GM21619 (cell line): ENCODE data around the gene NANOS3.
A peak's percentile ranks its signal among the peaks of the same experiment; 100 is the strongest.

Experiments used
- ATAC-seq: cut with Tn5 transposase; IDR thresholded peaks from one replicate; pipeline ENCODE4 v1.9.1; 2021; ENCODE audit not compliant: unreplicated experiment

Gene NANOS3

DNA sequence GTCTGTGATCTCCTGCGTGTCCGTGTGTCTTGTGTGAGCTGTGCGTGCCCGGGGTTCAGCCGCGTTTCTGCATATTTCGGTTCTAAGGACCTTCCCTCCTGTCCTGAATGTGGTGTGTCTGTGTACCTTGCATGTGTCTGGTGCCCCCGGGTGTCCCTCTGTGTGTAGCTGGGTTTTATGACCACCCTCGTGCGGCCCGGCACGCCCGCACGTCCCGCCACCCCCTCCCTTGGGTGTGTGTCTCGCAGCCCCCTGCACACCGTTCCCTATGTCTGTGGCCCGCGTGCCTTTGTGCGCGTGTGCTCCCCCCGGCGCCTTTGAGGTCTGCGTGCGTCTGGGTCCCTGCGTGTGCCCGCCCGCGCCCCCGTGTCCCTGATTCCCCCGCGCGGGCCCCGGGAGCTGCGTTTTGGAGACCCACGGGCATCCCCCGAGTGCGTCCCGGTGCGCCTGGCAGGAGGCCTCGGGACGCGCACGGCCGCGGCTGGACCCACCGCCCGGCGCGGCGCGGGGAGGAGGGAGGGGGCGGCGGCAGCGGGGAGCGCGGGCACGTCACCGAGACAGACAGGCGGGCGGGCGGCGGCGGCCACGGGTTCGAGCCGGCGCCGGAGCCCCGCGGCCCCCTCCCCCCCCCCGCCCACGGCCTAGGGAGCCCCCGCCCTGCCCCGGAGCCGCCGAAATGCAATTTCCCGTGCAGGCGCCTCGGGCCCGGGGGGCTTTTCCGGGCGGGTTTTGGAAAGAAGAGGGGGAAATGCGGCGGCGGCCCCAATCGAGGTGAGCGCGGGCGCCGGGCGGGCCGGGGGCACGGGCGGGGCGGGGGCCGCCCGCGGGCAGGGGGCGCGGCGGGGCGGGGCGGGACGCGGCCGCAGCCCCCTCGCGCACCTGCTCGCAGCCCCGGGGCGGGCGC is 12.0 kb upstream of the NANOS3 start:
- ATAC-seq, result no peak

DNA sequence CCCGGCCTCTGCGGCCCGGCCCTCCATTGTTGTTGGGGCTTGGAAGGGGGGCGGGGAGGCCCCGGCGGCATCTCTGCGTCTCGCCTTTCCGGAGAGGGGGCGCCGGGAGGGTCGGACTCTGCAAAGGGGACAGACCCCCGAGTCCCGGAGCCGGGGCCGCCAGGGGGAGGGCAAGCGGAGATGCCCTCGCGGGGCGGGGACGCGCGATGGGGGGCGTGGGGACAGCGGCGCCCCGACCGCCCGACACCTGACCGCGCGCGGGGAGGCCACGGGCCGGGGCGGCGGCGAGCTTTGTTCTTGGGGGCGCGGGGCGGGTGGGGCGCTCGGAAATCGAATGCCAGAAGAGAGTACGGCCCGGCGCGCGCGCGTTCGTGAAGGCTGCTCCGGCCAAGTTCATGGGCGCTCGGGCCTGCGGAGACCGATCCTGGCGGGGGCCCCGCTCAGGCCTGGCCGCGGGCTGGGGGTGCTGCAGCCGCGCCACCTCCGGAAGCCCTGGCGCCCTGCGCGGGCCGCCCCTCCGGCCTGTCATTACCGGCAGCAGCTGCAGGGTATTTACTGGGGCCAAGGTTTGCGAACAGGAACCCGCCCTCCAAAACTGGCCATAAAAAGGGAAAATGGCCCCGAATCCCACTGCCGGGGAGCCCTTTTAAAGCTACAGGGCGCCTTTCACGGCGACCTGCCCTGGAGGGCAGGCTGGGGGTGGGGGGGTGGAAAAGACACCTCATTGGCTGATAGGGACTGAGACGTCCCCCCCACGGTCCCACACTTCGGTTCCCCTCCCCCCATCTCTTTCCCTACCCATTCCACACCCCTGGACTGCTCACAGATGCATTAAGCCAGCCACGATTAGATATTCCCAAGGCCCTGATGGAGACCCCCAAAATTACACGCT is 11.1 kb upstream of the NANOS3 start:
- no peak for ATAC-seq

DNA sequence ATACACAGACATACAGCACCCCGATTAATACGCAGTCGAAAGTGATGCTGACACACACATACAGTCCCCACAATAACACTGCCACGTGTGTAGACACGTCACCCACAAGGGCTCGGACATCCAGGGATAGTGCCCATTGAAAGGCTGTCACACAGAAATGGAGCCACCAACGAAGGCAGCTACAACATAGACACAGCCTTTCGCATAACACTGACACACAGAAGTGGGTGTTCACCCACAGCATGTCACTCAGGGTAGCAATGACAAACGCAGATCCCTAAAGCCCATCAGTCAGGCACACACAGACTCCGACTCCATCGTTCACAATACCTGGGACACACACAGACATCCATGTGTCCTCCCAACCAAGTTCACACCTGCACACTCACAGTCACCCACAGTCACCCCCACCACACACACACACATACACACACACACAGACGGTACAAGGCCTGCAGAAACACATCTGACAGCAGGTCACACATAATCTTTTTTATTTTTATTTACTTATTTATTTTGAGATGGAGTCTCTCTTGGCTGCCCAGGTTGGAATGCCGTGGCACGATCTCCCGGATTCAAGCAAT is 10.4 kb upstream of the NANOS3 start:
- no peak for ATAC-seq

DNA sequence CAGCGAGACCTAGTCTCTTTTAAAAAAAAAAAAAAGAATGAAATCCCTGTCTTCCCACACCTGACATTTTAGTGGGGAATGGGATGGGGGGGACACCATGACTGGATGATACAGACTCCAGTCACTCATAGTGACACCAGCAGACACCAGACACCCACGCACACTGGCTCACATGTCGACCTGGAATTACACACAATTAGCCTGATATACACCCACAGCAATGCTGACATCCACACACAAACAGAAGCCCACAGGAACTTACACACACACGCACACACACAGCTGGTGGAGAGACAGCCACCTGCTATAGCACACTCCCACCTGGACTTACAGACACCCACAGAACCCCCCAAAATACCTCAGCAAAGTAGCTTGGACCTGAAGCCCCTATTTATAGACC is 8.3 kb upstream of the NANOS3 start:
- ATAC-seq, result no peak

DNA sequence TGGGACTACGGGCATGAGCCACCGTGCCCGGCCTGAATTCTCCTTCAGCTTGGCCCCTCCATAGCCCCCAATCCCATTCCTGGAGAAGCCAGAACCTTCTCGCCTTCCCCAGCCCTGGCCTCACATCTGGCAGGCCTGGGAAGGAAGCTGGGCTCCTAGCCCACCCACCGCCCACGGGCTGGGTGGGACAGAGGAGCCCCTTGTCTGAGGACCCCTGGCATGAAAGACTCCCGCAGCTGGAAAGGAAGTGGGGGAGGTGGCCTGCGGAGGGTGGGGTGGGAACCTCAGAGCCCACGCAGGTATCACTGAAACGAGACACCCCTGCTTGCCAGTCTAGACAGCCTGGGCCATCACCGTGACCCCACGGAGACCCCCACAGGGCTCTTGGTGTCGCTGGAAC is 7.7 kb upstream of the NANOS3 start:
- no peak for ATAC-seq

DNA sequence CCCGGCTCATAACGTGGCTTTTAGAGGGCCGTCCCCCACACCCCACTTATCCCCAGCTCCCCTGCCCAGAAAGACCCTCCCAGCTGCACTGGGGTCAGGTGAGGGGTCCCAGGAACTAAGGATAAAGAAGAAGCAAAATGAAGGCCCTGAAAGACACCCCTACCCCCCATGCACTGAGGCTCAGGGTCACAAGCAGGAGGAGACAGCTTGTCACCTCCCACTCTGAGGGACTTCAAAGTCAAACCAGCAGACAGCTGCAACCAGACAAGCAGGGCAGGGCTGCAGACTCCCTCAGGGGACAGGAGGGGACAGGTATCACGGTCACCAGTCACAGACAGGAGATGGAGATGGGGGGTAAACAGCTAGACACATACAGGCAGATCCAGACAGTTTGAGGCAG is 6.1 kb upstream of the NANOS3 start:
- ATAC-seq, result no peak

DNA sequence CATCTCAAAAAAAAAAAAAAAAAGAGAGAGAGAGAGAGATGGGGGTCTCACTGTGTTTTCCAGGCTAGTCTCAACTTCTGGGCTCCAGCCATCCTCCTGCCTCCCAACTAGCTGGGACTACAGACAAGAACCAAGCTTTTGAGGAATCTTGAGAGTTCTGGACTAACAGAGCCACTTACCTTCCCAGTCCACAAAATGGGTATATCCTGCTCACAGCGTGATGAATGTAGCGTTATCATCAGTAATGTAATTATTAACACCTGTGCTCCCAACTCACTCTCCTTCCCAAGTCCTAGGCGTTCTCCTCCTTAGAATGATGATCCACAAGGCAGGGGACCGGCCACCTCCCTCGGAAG is 4.6 kb upstream of the NANOS3 start:
- ATAC-seq, result no peak

DNA sequence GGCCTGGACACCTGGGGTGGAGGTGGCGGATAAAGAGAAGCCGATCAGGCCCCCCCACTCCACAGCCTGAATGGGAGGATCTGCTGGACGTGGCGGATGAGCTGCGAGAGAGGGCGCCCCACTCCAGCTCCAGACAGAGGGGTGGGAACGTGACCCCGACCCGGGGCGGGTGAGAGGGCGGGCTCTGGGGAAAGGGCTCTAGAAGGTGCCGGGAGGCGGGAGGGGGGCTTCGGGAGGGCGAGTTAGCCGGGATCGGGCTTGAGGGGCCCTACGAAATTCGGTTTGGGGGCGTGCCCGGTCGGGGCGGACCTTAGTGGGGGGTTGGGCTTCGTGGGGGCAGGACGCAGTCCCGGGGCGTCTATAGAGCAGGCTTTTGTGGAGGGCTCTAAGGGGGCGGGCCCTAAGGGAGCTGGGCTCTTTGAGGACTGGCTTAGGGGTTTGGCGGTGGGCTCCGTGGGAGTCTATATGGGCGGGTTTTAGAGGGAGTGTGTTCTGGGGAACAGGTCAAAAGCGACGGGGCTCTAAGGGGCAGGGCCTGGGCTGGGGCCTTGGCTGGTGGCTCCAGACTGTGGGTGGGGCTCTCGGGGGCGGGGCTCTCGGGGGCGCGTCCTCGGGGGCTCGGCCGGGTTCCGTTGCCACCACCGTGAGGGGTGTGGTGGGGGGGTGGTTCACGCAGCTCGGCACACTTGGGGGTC is 4.1 kb upstream of the NANOS3 start:
- no peak for ATAC-seq

DNA sequence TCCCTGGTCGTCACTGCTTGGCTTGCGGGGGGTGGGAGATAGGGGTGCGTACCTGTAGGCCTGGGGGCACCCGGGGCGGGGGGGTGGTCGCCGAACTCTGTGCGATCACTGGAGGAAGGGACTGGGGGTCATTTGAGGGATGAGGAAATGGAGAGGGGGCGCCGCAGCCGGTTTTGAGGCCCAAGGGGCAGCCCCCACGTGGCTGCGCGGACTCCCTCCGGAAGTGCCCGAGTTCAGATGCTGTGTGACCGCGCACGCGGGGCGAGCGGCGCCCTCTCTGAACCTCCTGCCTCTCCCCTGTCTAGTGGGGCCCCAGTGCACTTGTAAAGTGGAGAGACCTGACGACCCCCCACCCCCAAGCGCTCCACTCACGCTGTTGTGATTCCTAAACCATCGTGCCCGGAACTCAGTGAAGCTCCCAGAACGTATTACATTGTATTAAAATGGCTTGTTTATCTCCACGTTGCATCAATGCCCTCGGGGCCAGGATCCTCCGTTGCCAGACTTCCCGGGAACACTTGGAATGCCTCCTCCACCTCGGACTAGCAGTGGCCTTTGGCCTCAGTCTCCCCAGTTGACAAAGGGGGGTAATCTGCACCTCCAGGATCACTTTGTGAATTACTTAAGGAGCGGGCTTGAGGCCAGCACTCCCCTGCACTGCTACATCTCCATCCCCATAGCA is 3.0 kb upstream of the NANOS3 start:
- no peak for ATAC-seq

DNA sequence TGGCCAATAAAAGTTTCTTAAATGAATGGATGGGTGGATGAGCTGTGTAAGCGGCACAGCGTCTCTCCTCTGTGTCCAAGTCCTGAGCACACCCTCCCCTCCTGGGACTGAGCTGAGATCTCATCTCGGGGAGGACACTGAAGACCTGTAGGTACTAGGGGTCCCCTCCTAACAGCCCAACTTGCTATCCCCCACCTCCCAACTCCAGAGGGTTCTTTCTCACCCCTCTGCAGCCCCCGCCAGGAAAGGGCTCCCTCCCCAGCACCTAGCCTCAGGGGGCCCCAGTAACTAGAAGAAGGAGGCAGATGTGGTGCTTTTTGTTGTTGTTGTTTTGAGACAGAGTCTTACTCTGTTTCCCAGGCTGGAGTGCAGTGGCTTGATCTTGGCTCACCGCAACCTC is 1.1 kb upstream of the NANOS3 start:
- ATAC-seq, result no peak

DNA sequence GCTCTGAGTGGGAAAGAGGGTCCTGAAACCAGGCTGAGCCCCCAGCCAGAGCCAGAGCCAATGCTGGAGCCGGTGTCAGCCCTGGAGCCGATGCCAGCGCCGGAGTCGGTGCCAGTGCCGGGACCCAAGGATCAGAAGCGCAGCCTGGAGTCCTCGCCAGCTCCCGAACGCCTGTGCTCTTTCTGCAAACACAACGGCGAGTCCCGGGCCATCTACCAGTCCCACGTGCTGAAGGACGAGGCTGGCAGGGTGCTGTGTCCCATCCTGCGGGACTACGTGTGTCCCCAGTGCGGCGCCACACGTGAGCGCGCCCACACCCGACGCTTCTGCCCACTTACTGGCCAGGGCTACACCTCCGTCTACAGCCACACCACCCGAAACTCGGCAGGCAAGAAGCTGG is 369 bp downstream of the NANOS3 start:
- ATAC-seq, result no peak

DNA sequence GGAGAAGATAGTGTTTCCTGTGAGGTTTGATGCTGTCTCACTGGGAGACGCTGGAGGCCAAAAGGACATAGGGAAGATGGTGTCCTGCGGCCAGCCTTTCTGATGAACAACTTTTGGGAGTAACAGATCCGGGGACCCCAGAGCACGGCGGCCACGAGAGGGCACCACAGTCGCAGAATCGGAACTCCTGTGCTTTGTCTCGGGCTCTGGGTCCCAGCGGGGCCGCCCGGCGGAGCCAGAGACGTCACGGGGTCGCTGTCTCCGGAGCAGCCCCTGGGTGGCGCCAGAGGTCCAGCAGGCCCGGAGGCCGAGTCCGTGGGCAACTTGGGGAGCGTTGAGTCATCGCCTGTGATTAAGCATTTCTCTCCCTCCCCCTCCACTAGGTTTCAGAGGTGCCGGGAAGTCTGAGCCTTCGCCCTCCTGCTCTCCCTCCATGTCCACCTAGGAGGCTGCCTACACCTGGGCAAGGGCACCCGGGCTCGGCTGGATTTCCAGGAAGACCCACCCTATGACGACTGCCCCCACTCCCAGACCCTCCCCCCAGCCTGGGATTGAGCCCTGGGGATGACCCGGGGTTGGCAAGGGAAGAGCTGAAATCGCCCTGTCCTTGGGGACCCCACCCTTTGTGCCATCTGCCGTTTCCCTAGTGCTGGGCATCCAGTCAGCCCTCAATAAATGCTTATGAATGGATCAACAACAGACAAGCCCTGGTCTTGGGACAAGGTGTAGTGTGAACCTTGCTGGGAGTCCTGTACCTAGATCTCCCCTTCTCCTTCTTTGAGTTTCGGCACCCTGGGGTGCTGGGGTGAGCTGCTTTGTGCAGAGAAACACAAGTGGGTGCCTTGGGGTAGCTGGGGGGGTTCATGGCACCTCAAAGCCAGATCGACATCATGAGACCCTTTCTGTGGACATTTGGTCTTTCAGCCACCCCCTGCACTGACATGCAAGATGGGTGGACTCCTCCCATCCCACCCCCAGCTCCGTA is 3.4 kb downstream of the NANOS3 start:
- peak; percentile 80 for ATAC-seq

DNA sequence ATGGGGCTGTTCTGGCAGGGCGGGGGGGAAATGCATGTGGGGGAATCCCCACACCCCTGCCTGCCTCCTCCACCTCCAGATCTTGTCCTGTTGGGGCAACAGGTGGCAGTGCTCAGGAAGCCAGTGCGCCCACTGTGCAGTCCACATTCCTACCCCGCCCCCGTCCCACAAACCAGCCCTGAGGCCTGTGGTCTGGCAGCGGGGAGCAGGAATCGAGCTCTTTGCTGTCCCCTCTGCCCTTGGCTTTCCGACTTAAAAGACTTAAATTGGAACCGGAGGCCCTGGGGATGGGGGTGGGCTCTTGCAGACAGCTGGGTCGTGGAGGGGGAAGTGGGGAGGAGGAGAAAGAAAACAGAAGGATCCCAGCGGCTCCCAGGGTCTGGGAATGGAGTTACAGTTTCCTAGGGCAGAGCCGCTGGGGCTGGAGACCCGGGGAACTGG is 4.3 kb downstream of the NANOS3 start:
- ATAC-seq, result no peak

DNA sequence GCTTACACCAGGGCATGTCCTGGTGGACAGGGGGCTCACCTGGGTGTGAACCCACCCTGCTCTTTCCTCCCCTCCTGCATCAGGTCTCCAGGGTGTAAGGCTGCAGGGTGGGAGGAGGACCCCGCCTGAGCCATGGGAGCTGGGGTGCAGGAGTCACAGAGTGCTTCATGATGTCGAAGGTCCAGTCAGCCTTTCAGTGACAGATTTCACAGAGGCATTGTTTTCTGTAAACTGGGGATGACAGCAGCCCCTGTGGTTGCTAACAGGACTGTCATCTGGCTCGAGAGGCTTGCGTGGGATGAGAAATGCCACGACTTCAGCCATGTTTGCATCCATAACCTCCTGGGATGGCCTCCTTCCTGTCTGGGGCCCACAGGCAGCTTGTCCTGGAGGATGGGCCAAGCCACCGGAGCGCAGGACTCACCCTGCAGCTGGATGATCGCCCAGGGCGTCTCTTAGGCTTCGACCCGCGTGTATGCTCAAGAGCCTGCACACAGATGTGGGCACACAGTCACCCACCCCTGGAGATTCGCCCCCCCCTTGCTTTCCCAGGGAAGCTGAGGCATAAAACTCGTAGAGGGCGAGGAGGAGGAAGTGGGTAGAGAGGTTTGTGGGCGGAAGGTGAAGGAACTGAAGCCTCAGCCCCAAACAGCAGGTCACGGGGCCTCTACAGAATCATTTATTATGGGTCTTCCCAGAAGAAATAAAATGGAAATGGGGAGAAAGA is 4.9 kb downstream of the NANOS3 start:
- ATAC-seq, result no peak

DNA sequence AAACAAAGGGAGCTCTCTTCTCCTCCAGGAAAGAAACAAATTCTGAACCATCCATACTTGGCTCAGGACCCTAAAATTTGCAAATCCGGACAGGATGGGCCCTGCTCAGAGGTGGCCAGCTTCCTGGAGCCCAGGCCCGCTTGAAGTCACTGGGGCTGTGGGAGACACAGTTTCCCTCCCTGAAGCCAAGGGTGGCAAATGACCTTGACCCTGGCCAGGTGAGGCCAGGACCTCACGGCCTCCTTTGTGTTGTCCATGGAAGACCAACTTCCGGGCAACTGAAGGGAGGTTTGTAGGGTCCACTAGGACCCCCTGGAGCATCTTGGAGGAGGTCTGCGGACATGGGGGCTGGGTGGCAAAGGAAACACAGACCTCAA is 5.5 kb downstream of the NANOS3 start:
- no peak for ATAC-seq

DNA sequence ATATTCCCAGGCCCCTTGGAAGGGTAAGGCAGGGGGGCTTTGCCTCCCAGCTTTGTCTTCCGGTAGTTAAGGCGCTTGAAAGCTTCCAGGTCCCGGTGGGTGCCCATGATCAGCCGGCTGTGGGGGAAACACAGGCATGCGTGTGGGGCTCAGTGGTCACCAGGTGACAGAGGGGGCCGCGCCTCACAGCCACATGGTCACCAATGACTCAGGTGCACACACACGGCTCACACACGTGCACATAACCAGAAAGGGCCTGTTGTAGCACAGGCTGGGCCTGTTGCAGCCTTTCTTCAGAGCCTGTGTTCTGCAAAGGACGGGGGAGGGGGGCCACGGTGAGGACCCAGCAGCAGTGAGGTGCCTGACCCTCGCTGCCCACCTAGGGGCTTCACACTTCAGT is 5.9 kb downstream of the NANOS3 start:
- no peak for ATAC-seq

DNA sequence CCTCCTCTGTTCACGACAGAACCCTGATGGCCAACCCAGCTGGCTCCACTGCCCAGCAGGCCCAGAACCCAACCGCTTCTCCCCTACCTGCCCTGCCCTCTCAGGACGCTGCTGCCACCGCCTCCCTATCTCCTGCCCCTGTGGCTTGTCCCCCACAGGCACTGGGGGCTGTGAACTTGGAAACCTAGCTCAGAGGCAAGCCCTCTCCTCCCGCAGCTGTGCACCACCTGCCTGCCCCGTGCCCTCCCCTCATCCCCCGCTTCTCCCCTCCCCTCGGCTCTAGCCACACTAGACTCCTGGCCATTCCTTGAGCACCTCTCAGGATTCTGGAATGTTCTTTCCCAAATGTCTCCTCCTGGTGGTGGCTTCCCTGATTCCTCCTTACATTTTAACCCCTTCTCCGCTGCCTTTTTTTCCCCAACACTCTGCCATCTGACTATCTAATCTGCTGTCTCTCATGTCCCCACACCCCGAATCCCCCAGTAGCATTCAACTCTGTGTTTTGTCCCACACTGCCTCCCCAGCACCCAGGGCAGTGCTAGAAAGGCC is 6.7 kb downstream of the NANOS3 start:
- no peak for ATAC-seq
